Measurements from ENCODE around the gene NKX1-1.
"Not testable (repeated sequence)": the region's sequence is repeated elsewhere in the genome, so short reads cannot be mapped to it uniquely, and the experiment has no call there.

Gene NKX1-1

GRCh38 chr4:1375051-1375721 lies 31.1 kb downstream of the NKX1-1 start:
- no peak for DNase-seq (ENCODE audit: low read depth in 4 of 4, low spot score in 1 of 4)

DNA sequence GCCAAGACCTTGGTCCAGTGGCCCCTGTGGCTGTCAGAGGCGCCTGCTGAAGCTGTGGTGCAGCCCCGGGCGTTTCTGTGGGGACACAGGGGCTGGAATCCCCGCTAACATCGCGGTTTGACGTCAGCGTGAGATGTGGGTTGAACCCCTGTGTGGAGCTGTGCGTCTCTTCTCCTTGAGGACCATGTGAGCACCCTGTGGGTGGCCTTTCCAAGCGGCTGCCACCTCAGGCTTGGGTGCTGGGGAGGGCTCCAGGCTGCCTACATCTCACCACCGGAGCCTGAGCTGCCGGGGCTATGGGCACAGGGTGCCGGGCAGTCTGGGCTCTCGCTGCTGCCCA lies 31.6 kb downstream of the NKX1-1 start:
- DNase-seq (ENCODE audit: low read depth in 4 of 4, low spot score in 1 of 4): no peak

GRCh38 chr4:1373892-1374705 lies 32.1 kb downstream of the NKX1-1 start:
- no peak for DNase-seq (ENCODE audit: low read depth in 4 of 4, low spot score in 1 of 4)

DNA sequence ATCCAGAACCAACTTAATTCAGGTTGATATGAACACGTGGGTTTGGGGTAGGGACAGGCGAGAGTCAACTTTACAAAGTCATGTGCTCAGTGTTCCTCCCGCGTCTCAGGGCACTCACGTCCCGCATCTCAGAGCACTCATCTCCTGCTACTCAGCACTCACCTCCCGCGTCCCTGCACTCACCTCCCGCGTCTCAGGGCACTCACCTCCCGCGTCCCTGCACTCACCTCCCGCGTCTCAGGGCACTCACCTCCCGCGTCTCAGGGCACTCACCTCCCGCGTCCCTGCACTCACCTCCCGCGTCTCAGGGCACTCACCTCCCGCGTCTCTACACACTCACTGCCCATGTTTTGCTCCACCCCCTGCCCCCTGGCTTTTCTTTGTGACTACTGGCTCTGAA lies 33.7 kb downstream of the NKX1-1 start:
- not testable (repeated sequence) for DNase-seq (ENCODE audit: low read depth in 4 of 4, low spot score in 1 of 4)

DNA sequence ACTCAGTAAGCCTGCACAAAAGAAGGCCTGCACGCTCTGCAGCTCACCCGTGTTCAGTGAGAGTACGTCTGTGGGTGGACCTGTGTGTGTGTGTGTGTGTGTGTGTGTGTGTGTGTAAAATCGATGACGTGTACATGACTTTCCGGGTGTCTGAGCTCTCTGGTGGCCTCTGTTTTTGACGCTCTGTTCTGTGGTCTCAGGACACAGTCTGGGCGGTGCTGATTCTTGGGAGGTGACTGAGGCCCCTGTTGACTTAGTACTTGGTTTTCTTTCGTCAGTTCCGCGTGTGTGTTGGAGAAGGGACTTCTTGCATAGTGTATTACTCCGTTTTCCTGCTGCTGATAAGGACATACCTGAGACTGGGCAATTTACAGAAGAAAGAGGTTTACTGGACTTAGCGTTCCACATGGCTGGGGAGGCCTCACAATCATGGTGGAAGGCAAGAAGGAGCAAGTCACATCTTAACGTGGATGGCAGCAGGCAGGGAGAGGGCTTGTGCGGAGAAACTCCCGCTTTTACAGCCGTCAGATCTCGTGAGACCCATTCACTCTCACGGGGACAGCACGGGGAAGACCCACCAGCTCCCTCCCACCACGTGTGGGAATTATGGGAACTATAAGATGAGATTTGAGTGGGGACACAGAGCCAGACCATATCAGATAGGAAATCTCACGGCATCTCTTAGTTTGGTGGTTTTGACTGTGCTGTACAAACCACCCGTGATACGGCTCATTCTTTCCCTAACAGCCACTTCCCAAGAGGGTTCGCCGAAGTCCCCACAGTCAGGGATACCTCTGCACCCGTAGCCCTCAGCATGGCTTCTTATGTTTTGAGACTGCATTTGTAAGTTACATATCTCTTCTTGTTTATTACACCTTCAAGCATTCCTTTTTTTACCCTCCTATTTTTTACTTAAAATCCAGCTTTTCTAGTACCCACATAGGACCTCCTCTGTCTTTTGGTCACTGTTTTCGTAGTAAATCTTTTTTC lies 34.8 kb downstream of the NKX1-1 start:
- DNase-seq (ENCODE audit: low read depth in 4 of 4, low spot score in 1 of 4): no peak

- no peak for DNase-seq (ENCODE audit: low read depth in 4 of 4, low spot score in 1 of 4)
Measured at GRCh38 chr4:1370321-1371124, 35.7 kb downstream of the NKX1-1 start.

DNA sequence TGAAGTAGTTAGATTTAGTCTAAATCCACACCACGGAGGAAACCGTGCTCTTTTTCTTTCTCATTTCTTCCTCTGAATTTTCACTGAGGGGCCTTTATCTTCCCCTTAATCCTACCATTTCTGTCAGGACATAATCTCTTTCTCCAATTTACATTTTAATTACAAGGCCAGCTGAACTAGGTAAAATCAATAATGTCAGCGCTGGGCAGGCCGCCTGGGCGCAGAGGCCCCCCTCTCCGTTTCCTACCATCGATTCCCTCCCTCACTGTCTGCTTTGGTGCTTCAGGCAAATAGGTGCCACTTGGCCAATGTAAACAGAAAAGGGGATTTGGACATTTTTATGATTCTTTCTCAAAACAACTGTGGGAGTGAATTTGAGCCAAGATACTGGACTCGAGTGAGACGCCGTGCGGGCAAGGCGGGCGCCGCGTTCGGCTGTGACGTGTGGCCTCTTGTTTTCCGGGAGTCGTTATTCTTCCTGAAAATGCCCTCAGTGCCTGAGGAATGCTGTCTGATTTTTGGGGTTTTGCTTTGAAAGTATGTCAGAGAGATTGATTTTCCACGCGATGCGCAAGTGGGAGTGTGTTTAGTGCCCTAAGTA lies 36.7 kb downstream of the NKX1-1 start:
- no peak for DNase-seq (ENCODE audit: low read depth in 4 of 4, low spot score in 1 of 4)

DNA sequence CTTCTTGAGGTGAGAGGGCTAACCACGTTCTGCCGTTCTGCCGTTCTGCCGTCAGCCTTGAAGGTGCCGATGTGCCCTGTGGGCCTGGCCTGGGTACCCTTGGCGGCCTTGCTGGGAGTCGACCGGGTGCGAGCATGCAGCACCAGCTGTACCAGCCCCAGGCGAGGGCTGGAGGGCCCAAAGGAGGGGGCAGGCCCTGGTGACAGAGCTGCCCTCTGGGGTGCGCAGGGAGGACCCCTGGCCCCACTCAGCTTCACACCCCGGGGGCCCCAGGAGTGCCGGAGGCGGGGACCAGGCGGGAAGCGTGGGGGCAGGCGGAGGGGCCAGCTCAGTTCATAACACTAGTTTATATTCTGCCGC lies 37.2 kb downstream of the NKX1-1 start:
- no peak for DNase-seq (ENCODE audit: low read depth in 4 of 4, low spot score in 1 of 4)

DNA sequence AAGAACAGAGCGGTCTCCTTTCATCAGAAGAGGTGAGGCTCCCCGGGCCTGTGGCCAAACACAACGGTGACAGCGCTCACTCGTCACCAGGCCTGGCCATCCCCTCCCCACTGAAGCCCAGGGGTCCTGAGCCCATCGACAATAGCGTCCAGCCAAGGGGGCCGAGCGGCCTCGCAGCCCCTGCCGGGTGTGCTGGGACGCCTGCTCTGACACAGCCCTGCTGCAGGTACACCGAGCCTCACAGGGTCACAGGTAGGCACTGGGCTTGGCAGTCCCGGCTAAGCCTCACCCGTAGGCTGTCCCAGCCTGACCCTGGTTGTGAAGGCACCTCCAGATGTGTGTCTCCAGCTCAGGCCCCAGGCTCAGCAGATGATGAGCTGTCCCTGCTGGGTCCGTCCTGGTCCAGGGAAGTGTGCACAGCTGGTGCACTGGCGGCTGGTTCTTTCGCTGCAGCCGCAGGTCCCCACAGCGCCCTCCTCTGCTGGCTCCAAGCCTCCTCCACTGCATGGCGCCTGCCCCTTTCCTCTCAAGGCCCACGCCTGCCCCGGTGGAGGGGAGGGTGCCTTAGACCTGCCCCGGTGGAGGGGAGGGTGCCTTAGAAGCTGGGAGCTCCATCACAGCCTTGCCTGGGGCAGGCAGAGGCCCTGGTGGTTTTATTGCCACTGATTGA lies 37.7 kb downstream of the NKX1-1 start:
- no peak for DNase-seq (ENCODE audit: low read depth in 4 of 4, low spot score in 1 of 4)

DNA sequence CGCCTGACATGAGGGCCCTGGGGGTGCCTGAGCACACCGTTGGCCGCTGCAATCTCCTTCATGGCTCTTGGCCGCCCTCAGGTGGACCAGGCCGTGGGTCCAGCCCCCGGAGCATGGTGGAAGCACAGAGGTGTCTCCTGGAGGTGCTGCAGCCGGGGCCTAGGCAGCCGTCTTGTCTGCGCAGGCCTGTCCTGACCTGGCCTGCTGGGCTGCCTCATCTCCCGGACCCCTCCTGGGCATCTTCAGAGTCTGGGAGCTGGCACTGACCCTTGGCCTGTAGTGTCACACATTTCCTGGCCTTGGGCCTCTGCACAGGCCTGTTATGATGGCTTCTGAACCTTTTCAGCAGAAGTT lies 38.3 kb downstream of the NKX1-1 start:
- no peak for DNase-seq (ENCODE audit: low read depth in 4 of 4, low spot score in 1 of 4)

GRCh38 chr4:1367230-1367935 lies 38.9 kb downstream of the NKX1-1 start:
- DNase-seq (ENCODE audit: low read depth in 4 of 4, low spot score in 1 of 4): no peak

DNA sequence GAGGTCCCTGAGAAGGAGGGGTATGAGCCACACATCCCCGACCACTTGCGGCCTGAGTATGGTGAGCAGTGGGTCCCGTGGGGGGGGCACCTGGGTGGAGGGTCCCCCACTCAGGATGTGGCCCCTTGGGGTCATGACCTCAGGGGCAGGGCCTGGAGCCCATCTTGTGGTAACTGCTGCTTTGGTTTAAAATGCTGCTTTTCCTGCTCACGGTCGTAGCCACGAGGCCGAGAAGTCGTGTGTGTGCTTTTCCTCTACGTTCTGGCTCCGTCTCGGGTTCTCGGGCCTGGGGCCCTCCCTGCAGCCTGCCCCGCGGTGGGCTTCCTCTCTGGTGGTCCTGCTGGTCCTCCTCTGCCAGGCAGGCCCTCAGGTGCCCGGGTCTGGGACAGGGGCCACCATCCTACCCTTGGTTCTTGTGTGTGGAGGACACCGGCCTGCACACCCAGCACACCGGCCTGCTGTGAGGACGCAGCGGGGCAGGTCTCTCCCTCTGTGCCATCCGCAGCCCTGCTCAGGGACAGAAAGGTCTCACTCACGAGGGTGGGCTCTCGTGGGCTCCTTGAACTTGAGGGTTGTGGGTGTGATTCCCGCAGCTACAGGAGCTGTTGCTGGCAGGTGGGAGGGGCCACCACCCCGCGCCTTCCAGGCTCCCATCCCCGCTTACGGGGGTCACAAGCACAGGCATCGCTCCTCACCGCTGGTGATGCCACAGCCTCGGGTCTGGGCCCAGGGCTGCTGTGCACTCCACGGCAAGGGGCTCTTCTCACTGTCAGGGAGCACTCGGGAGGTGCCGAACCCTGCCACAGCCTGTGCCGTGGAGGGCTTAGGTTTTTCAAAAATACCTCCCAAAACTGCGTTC lies 39.6 kb downstream of the NKX1-1 start:
- DNase-seq (ENCODE audit: low read depth in 4 of 4, low spot score in 1 of 4): no peak

DNA sequence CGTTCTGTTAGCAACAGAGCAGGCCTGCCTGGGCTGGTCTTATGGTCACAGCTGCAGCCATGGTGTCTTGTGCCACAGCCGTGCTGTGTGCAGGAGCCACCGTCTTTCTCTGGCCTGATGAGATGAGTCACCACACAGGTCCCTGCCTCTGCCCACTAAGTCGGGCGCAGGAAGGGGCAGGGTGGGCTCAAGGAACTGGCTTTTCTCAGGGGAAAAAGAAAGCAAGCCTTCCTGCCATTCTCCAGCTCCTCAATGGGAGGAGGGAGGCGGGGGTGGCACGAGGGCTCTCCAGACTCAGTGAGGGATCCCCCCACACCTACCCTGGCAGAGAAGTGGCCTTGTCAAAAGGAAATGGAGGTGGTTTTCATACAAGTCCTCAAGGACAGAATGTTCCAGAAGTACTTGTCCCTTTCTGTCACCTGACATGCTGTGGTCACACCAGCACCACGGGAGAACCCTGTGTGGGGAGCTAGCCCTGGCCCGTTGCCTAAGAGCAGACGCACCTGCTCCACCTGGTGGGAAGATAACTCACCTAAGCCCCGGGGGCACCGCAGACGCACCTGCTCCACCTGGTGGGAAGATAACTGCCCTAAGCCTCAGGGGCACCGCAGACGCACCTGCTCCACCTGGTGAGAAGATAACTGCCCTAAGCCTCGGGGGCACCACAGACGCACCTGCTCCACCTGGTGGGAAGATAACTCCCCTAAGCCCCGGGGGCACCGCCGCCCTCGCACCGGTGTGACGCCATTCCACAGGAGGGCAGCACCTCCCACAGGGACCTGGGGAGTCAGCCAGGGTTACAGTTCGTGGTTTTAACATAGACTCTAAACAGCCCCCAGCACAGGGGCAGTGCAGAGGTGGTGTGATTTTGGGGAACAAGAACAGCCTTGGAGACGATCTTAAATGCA lies 40.7 kb downstream of the NKX1-1 start:
- DNase-seq (ENCODE audit: low read depth in 4 of 4, low spot score in 1 of 4): no peak

GRCh38 chr4:1364748-1365147 lies 41.5 kb downstream of the NKX1-1 start:
- DNase-seq (ENCODE audit: low read depth in 4 of 4, low spot score in 1 of 4): no peak

DNA sequence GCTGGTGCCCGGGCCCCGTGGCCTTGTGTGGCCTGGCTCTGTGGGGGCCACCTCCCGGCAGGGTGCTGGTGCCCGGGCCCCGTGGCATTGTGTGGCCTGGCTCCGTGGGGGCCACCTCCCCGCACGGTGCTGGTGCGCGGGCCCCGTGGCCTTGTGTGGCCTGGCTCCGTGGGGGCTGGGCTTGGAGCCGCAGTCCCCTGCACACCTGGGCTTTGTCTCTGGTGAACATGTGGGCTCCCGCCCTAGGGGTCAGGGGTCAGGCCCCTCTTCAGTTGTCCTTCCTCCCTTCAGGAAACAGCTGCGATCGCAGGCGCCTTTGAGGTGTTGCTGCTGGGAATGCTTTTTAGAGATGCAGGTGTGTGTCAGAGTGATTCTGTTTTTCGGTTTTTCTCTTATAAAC lies 42.0 kb downstream of the NKX1-1 start:
- no peak for DNase-seq (ENCODE audit: low read depth in 4 of 4, low spot score in 1 of 4)

DNA sequence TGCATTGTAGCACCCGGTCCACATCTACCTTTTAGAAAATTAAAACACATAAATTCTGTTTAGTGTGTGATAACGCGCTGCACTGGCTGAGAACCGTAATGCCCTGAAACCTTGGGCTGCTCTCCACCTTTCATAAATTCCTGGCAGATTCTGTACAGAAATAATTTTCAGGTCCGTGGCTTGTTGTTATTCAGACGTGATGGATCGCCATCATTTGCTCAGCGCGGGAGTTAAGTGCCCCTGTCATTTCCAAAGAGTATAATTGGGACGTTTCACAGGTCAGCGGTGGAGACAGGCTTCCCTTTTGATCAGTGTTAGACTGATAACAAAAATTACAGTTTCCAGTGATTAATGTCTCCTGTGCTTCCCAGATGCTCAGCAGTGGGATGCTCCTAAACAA lies 42.7 kb downstream of the NKX1-1 start:
- DNase-seq (ENCODE audit: low read depth in 4 of 4, low spot score in 1 of 4): no peak

GRCh38 chr4:1362521-1362920 lies 43.7 kb downstream of the NKX1-1 start:
- DNase-seq (ENCODE audit: low read depth in 4 of 4, low spot score in 1 of 4): no peak
